HepG2 (cell line): Measurements from ENCODE around the gene TCF3. TPM values are rescaled to one million over a fixed set of nuclear protein-coding genes. Genes with fewer than 3 reads are reported as not detected.

Source experiments
- AKAP8 ChIP-seq: sonication (generic); formaldehyde crosslinking; IDR thresholded peaks from 2 replicates; pipeline ENCODE4 v1.5.1; 2020; ENCODE audit warnings: mild to moderate bottlenecking, missing genetic modification reagents
- HNRNPLL ChIP-seq: fragments of 200-400 bp; formaldehyde crosslinking; IDR thresholded peaks from 2 replicates; pipeline ENCODE4 v1.6.1; 2017; ENCODE audit warnings: mild to moderate bottlenecking, low read depth, low read length; ENCODE audit not compliant: poor library complexity, severe bottlenecking
- HOXA5 ChIP-seq: sonication (generic); formaldehyde crosslinking; IDR thresholded peaks from 2 replicates; pipeline ENCODE4 v1.4.0; 2020; ENCODE audit warnings: missing genetic modification reagents
- IKZF5 ChIP-seq: IDR thresholded peaks from 2 replicates; pipeline ENCODE4 v1.6.1; 2018; ENCODE audit warnings: missing genetic modification reagents, mild to moderate bottlenecking, missing compliant biosample characterization
- KLF16 ChIP-seq, 2 experiments: sonication (generic) in 1 of 2; formaldehyde crosslinking in 1 of 2; IDR thresholded peaks; 2 replicates each; pipeline versions ENCODE4 v1.6.1 to v1.8.0; 2016 to 2023; ENCODE audit warnings: missing genetic modification reagents in 2 of 2, missing compliant biosample characterization in 1 of 2
- PCBP1 ChIP-seq: fragments of 200-400 bp; formaldehyde crosslinking; IDR thresholded peaks from 2 replicates; pipeline ENCODE4 v1.6.1; 2017; ENCODE audit warnings: mild to moderate bottlenecking, low read depth, low read length, borderline replicate concordance
- SIN3A ChIP-seq: IDR thresholded peaks from 2 replicates; pipeline ENCODE4 v1.6.1; 2011; ENCODE audit warnings: low read depth, mild to moderate bottlenecking, control low read depth, low read length, borderline replicate concordance
- TAF1 ChIP-seq: sonication (generic); formaldehyde crosslinking; IDR thresholded peaks from 2 replicates; pipeline ENCODE4 v1.4.0; 2020; ENCODE audit warnings: missing genetic modification reagents
- ZNF333 ChIP-seq: sonication (generic); formaldehyde crosslinking; IDR thresholded peaks from 2 replicates; pipeline ENCODE4 v1.4.0; 2020; ENCODE audit warnings: mild to moderate bottlenecking, missing genetic modification reagents, borderline replicate concordance
- ZNF672 ChIP-seq: sonication (generic); formaldehyde crosslinking; IDR thresholded peaks from 2 replicates; pipeline ENCODE4 v1.8.1; 2022; ENCODE audit warnings: missing genetic modification reagents
- polyA plus RNA-seq, 8 experiments: library from polyadenylated mRNA; depleted of rRNA in 3 of 8; stranded (reverse) in 7 of 8; unstranded in 1 of 8; fragments of >200 nt; fragmentation: Illumina TruSeq in 4 of 8; extraction: Trizol in 4 of 8; gene quantifications; 2 replicates each; pipeline versions ENCODE4 v1.2.1 to v1.2.3, GENCODE V29; 2011 to 2016; ENCODE audit warnings: low read depth in 4 of 8, missing spikeins in 1 of 8, mixed read lengths in 1 of 8; ENCODE audit not compliant: insufficient read depth in 1 of 8
- total RNA-seq, 5 experiments: library from RNA; depleted of rRNA; stranded (reverse); fragments of >200 nt; fragmentation: Illumina TruSeq; extraction: Trizol; gene quantifications; 2 replicates each; pipeline ENCODE4 v1.2.3, GENCODE V29; 2016; ENCODE audit warnings: low read depth in 1 of 5
- TF ChIP-seq, protein P1 (sequence below), 2 experiments: sonication (generic) in 1 of 2; formaldehyde crosslinking in 1 of 2; IDR thresholded peaks; 2 replicates each; pipeline versions ENCODE4 v1.5.1 to v1.6.1; 2011 to 2020; ENCODE audit warnings: borderline replicate concordance in 1 of 2, low read depth in 1 of 2, low read length in 1 of 2, mild to moderate bottlenecking in 1 of 2, missing genetic modification reagents in 1 of 2, moderate library complexity in 1 of 2
- TF ChIP-seq, protein P2 (sequence below): IDR thresholded peaks from 2 replicates; pipeline ENCODE4 v1.6.1; 2016; ENCODE audit warnings: low read depth, borderline replicate concordance

The TCF3 gene
- total and polyA plus RNA-seq, 2 of the 13 experiments (the other 11 are each of a cell fraction or from before 2014, with no cell fraction given): 51.4 to 53.2 TPM

DNA sequence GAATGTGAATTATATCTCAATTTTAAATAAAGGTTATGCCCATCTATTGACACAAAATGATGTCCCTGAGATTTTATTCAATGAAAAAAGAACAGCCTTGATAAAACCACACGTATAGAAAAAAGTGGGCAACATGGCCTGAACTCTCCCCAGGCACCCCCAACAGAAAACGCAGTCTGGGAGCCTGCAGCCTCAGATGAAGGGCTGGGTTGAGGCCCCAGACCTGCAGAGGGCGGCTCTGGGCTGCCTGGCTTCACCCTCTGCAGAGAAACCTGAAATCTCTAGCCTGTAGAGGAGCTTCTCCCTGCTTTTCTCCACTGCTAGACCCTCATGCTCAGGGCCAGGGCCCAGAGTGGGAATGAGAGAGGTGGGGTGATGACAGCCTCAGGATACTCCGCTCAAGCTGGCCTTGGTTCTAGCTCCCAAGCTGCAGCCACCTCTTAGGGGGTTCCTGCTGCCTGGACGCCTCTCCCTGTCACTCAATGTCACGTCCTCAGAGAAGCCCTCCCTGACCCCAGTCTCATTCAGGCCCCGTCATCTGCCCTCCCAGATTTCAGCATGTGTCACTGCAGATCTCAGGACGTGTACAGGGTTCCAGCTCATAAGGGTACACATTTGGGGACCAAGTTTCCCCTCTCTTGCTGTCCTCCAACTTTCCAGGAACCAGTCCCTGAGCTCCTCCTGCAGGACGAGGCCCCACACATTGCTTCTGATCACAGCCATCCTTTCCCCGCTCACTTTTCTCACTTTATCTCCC, 61.6 kb downstream of the TCF3 start (continued):
- TF ChIP-seq KLF16 (CRISPR knock-in tag; IDR thresholded peaks at IDR 0.05) (no peak), HNRNPLL (no peak), ZNF333 (CRISPR knock-in tag) (0 out of 2 replicates have a peak, but pooled peaks have one; percentile 18), PCBP1 (no peak), HOXA5 (CRISPR knock-in tag) (0 out of 2 replicates have a peak, but pooled peaks have one; percentile 10), ZNF672 (CRISPR knock-in tag) (no peak), TAF1 (CRISPR knock-in tag) (0 out of 2 replicates have a peak, but pooled peaks have one; percentile 6), SIN3A (peak; percentile 42; the same call in 1 of the 2 replicates), AKAP8 (CRISPR knock-in tag) (0 out of 2 replicates have a peak, but pooled peaks have one; percentile 31), IKZF5 (CRISPR knock-in tag) (0 out of 2 replicates have a peak, but pooled peaks have one; percentile 13)
- TF ChIP-seq, protein P1, sequence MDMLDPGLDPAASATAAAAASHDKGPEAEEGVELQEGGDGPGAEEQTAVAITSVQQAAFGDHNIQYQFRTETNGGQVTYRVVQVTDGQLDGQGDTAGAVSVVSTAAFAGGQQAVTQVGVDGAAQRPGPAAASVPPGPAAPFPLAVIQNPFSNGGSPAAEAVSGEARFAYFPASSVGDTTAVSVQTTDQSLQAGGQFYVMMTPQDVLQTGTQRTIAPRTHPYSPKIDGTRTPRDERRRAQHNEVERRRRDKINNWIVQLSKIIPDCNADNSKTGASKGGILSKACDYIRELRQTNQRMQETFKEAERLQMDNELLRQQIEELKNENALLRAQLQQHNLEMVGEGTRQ (IDR thresholded peaks at IDR 0.05; ENCODE audit: low read depth, low read length): no peak
- TF ChIP-seq, protein P1 (CRISPR knock-in tag; IDR thresholded peaks at IDR 0.05; ENCODE audit: borderline replicate concordance): no peak
- TF ChIP-seq, protein P2, sequence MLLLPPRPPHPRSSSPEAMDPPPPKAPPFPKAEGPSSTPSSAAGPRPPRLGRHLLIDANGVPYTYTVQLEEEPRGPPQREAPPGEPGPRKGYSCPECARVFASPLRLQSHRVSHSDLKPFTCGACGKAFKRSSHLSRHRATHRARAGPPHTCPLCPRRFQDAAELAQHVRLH (CRISPR knock-in tag): peak; percentile 26; the same call in 1 of the 2 replicates
